Sigmoid colon (tissue), 7 donors: ENCODE results near the gene PCID2. TPM values are rescaled to one million over a fixed set of nuclear protein-coding genes. Genes with fewer than 3 reads are reported as not detected.

ENCODE experiments used
- DNase-seq: peaks from one replicate; pipeline ENCODE4 v3.0.0-alpha.2; 2019
- H3K27ac ChIP-seq, 4 donors: fragments of 200-600 bp; sonication (generic); one replicate each; pipeline ENCODE4 v1.5.1; 2016 to 2019; ENCODE audit warnings: mild to moderate bottlenecking in 1 of 4
- H3K27me3 ChIP-seq, 3 donors: fragments of 200-600 bp; sonication (generic); one replicate each; pipeline ENCODE4 v1.5.1; 2019; ENCODE audit warnings: mild to moderate bottlenecking in 1 of 3
- H3K36me3 ChIP-seq, 4 donors: fragments of 200-600 bp; sonication (generic); one replicate each; pipeline ENCODE4 v1.5.1; 2016 to 2019
- H3K4me1 ChIP-seq, 4 donors: fragments of 200-600 bp; sonication (generic); one replicate each; pipeline ENCODE4 v1.5.1; 2017 to 2019
- H3K4me3 ChIP-seq, 4 donors: fragments of 200-600 bp; sonication (generic); one replicate each; pipeline ENCODE4 v1.5.1; 2017 to 2019; ENCODE audit warnings: mild to moderate bottlenecking in 2 of 4, moderate library complexity in 1 of 4
- H3K9me3 ChIP-seq, 4 donors: fragments of 200-600 bp in 3 of 4; sonication (generic) in 3 of 4; one replicate each; pipeline versions ENCODE4 v1.5.1 to v1.6.1; 2013 to 2019
- EP300 ChIP-seq, 4 donors: sonication (generic); formaldehyde crosslinking; IDR thresholded peaks; one replicate each; pipeline ENCODE4 v1.6.1; 2017; ENCODE audit warnings: antibody characterized with exemption in 4 of 4
- POLR2A ChIP-seq, 2 donors: fragments of 450-650 bp; IDR thresholded peaks; one replicate each; pipeline ENCODE4 v1.6.1; 2016; ENCODE audit warnings: antibody characterized with exemption in 2 of 2, mild to moderate bottlenecking in 2 of 2, moderate library complexity in 2 of 2
- POLR2AphosphoS5 ChIP-seq, 4 donors: sonication (generic); formaldehyde crosslinking; IDR thresholded peaks; one replicate each; pipeline ENCODE4 v1.6.1; 2017; ENCODE audit warnings: antibody characterized with exemption in 4 of 4
- WGBS, 2 donors: extraction: QIAGEN DNeasy Blood & Tissue Kit; methylation state at CpG; one replicate each; pipeline ENCODE4 v1.1.7; 2013; 5-methylcytosine and 5-hydroxymethylcytosine counted together
- intact Hi-C: fragments of 100-400 bp; cut with DNase I; formaldehyde crosslinking; loops from one replicate; pipeline ENCODE4 v1.15.1; 2023
- polyA plus RNA-seq, 3 donors: library from polyadenylated mRNA; stranded (reverse); fragments of 200-250 nt; gene quantifications; one replicate each; pipeline ENCODE4 v1.2.3, GENCODE V29; 2013
- total RNA-seq, 4 donors: library from RNA; depleted of rRNA; stranded (reverse); fragments of >200 nt; gene quantifications; one replicate each; pipeline ENCODE4 v1.1.0, GENCODE V29; 2016
- TF ChIP-seq, protein P1 (sequence below), 4 experiments: fragments of 450-650 bp in 3 of 4; fragments of 200-600 bp in 1 of 4; IDR thresholded peaks; one replicate each; pipeline ENCODE4 v1.5.1; 2016 to 2019; ENCODE audit warnings: antibody characterized with exemption in 4 of 4, mild to moderate bottlenecking in 3 of 4, moderate library complexity in 2 of 4
- donor health status: healthy with polysubstance abuse.
- donor health status: Bipolar disorder and iron deficiency.
- donor health status: healthy.

Gene PCID2
- total and polyA plus RNA-seq, 7 donors, result 18.0 to 70.9 (median 44.1) TPM

GRCh38 chr13:113229161-113229560 lies 20.7 kb upstream of the PCID2 start:
- DNase-seq, result no peak
- WGBS, 2 donors, result 92 to 96% methylated on average over 5 of the region's 5 CpGs
- Histone ChIP-seq H3K4me1 (no peaks in the 10 kb centered on the region), H3K4me3 (no peak overlapping the region), H3K27me3 (no peaks in the 10 kb centered on the region), H3K9me3 (no peaks in the 10 kb centered on the region), H3K36me3 (peaks cover 6 to 87% (median 24%) of the 10 kb centered on the region in 4 donors), H3K27ac (no peak overlapping the region)
- TF ChIP-seq EP300 (IDR thresholded peaks at IDR 0.05) (no peak), POLR2A (IDR thresholded peaks at IDR 0.05) (no peak), POLR2AphosphoS5 (IDR thresholded peaks at IDR 0.05) (no peak)
- TF ChIP-seq, protein P1, sequence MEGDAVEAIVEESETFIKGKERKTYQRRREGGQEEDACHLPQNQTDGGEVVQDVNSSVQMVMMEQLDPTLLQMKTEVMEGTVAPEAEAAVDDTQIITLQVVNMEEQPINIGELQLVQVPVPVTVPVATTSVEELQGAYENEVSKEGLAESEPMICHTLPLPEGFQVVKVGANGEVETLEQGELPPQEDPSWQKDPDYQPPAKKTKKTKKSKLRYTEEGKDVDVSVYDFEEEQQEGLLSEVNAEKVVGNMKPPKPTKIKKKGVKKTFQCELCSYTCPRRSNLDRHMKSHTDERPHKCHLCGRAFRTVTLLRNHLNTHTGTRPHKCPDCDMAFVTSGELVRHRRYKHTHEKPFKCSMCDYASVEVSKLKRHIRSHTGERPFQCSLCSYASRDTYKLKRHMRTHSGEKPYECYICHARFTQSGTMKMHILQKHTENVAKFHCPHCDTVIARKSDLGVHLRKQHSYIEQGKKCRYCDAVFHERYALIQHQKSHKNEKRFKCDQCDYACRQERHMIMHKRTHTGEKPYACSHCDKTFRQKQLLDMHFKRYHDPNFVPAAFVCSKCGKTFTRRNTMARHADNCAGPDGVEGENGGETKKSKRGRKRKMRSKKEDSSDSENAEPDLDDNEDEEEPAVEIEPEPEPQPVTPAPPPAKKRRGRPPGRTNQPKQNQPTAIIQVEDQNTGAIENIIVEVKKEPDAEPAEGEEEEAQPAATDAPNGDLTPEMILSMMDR (IDR thresholded peaks at IDR 0.05), result no peak
- intact Hi-C loops, result no loop called here

- Histone ChIP-seq H3K4me3 (no peak overlapping the region), H3K27me3 (no peaks in the 10 kb centered on the region), H3K27ac (no peak overlapping the region), H3K36me3 (peaks cover 6 to 93% (median 25%) of the 10 kb centered on the region in 4 donors), H3K4me1 (no peaks in the 10 kb centered on the region), H3K9me3 (no peaks in the 10 kb centered on the region)
- intact Hi-C loops, result no loop called here
- WGBS, 2 donors, result 87 to 91% methylated on average over 7 of the region's 7 CpGs
- no peak for DNase-seq
- no peak for TF ChIP-seq POLR2AphosphoS5 (IDR thresholded peaks at IDR 0.05)
- no peak for TF ChIP-seq EP300 (IDR thresholded peaks at IDR 0.05)
- TF ChIP-seq, protein P1 (IDR thresholded peaks at IDR 0.05), result no peak
- TF ChIP-seq POLR2A (IDR thresholded peaks at IDR 0.05), result no peak
These were observed 18.5 kb upstream of the PCID2 start for GRCh38 chr13:113226873-113227450.

DNA sequence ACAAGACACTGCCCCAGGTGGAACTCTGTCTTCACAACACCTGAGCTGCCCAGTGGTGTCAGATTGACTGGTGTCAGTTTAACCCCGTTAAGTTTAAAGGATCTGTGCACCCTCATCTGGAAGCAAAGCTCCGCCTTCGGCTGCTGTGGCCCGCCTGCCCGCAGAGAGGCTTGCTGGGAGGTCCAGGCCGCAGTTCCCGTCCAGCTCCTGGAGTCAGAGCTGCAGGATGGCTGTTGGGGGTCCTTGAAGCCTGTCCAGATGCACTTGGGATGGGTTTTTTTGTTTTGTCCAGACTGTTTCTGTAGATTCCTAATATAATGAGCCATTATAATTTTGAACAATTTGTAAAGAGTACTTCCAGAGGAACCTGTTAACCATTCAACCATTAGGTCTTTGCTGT lies 17.0 kb upstream of the PCID2 start:
- WGBS, 2 donors, result 94 to 96% methylated on average over 7 of the region's 7 CpGs
- Histone ChIP-seq H3K4me1 (peaks cover 0 to 4% (median 0%) of the 10 kb centered on the region in 4 donors), H3K27me3 (no peaks in the 10 kb centered on the region), H3K36me3 (peaks cover 6 to 89% (median 25%) of the 10 kb centered on the region in 4 donors), H3K4me3 (no peak overlapping the region), H3K27ac (no peak overlapping the region), H3K9me3 (no peaks in the 10 kb centered on the region)
- TF ChIP-seq, protein P1 (IDR thresholded peaks at IDR 0.05), result no peak
- TF ChIP-seq POLR2A (IDR thresholded peaks at IDR 0.05) (no peak), EP300 (IDR thresholded peaks at IDR 0.05) (no peak), POLR2AphosphoS5 (IDR thresholded peaks at IDR 0.05) (no peak)
- DNase-seq, result no peak
- intact Hi-C loops, result no loop called here

GRCh38 chr13:113224486-113224885 lies 16.0 kb upstream of the PCID2 start:
- no peak for DNase-seq
- 59 to 78% methylated on average over 10 of the region's 10 CpGs for WGBS, 2 donors
- intact Hi-C loops, result no loop called here
- Histone ChIP-seq H3K4me1 (peaks cover 0 to 4% (median 0%) of the 10 kb centered on the region in 4 donors), H3K4me3 (no peak overlapping the region), H3K27ac (no peak overlapping the region), H3K27me3 (no peaks in the 10 kb centered on the region), H3K36me3 (peaks cover 6 to 87% (median 17%) of the 10 kb centered on the region in 4 donors), H3K9me3 (no peaks in the 10 kb centered on the region)
- no peak for TF ChIP-seq POLR2AphosphoS5 (IDR thresholded peaks at IDR 0.05)
- TF ChIP-seq POLR2A (IDR thresholded peaks at IDR 0.05), result no peak
- TF ChIP-seq, protein P1 (IDR thresholded peaks at IDR 0.05), result no peak

- Histone ChIP-seq H3K27ac (no peak overlapping the region), H3K9me3 (no peaks in the 10 kb centered on the region), H3K4me1 (peaks cover 0 to 4% (median 0%) of the 10 kb centered on the region in 4 donors), H3K27me3 (no peaks in the 10 kb centered on the region), H3K36me3 (peaks cover 6 to 81% (median 14%) of the 10 kb centered on the region in 4 donors), H3K4me3 (no peak overlapping the region)
- no peak for DNase-seq
- intact Hi-C loops, result no loop called here
- WGBS, 2 donors, result 96 to 98% methylated on average over 7 of the region's 7 CpGs
- TF ChIP-seq POLR2A (IDR thresholded peaks at IDR 0.05), result no peak
These were observed 14.6 kb upstream of the PCID2 start for GRCh38 chr13:113223070-113223469.
